HG03520 (cell line): ENCODE data around the gene TEX14.
"Not testable (repeated sequence)": the region's sequence is repeated elsewhere in the genome, so short reads cannot be mapped to it uniquely, and the experiment has no call there.

Source experiments
- ATAC-seq: cut with Tn5 transposase; IDR thresholded peaks from one replicate; pipeline ENCODE4 v1.9.1; 2021; ENCODE audit warnings: mild to moderate bottlenecking, moderate library complexity; ENCODE audit not compliant: unreplicated experiment

Gene TEX14

DNA sequence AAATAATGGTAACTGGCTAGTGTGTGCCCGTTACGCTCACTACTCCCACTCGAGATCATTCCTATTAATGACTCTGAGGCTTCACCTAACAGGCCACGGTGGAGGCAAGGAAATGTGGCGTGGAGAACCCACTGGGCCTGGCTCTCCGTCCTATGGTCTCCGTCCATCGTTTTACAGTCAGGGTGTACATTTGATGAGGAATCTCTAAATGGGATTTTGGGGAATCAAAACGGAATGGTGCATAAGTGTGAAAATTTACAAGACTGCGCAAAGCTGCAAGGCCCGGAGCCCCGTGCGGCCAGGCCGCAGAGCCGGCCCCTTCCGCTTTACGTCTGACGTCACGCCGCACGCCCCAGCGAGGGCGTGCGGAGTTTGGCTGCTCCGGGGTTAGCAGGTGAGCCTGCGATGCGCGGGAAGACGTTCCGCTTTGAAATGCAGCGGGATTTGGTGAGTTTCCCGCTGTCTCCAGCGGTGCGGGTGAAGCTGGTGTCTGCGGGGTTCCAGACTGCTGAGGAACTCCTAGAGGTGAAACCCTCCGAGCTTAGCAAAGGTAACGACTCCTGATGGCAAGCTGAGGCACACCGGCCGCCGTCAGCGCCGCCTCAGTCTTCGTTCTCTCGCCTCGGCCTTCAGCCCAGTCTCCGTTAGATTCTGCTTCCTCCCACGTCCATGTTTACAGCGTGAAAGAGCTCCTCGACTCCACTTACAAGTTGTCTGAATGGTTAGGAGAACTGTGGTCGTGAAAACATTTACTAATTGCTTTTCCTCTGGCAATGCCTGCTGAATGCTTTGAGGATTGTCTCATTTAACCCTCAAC is 602 bp upstream of the TEX14 start, which contains the start of gene RAD51C:
TSS of gene RAD51C (plus strand) at position 364 of the 817 bp plus-strand sequence. CDS start at position 406, 42 bp downstream.
- ATAC-seq: peak; percentile 97

DNA sequence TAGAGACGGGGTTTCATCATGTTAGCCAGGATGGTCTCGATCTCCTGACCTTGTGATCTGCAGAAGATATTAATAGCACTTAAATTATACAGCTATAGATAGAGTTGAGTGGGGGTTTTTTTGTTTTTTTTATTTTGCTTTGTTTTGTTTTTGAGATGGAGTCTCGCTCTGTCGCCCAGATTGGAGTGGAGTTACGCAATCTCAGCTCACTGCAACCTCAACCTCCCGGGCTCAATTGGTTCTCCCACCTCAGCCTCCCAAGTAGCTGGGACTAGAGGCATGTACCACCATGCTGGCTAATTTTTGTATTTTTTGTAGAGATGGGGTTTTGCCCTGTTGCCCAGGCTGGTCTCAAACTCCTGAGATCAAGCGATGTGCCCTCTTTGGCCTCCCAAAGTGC is 1.8 kb downstream of the TEX14 start:
- not testable (repeated sequence) for ATAC-seq

DNA sequence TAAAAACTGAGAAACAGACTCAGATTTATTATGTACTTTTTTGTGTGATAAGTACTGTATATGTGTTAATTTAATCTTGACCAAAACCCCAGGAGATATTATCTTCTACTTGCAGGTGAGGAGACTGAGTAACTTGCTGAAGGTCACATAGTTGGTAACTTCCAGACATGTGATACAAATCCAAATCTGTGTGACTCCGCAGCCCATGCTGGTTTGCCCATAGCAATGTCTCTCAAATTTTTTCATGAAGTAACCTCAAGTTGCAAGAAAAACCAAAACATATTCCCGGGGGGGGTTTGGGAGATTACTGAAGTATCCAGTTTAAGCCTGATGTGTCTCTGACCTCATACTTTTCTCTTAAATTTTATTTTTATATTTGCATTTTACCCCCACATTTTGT is 3.3 kb downstream of the TEX14 start:
- no peak for ATAC-seq

DNA sequence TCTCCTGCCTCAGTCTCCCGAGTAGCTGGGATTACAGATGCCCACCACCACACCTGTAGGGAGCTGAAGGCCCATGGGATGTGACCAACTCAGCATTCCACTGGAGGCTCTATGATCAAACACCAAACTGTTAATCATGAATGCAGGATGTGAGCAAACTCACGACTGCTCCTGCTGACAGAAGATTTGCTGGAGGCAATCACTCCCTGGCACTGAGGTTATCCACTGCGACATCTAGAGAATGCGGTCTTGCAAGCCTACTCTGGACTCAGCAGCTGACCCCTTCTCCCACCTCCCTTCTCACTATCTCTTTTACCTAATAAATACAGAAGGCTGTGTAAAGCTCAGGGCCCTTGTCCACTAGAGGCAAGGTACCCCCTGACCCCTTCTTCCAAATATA is 4.9 kb downstream of the TEX14 start:
- ATAC-seq: no peak

DNA sequence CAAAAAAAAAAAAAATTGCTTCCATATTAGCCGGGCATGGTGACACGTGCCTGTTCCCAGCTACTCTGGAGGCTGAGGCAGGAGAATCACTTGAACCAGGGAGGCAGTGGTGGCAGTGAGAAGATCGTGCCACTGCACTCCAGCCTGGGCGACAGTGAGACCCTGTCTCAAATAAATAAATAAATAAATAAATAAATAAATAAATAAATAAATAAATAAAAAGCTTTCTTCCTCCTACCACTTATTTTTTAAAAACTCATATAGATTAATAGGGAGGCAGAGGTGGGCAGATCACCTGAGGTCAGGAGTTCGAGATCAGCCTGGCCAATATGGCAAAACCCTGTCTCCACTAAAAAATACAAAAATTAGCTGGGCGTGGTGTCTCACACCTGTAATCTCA is 7.4 kb downstream of the TEX14 start:
- not testable (repeated sequence) for ATAC-seq

DNA sequence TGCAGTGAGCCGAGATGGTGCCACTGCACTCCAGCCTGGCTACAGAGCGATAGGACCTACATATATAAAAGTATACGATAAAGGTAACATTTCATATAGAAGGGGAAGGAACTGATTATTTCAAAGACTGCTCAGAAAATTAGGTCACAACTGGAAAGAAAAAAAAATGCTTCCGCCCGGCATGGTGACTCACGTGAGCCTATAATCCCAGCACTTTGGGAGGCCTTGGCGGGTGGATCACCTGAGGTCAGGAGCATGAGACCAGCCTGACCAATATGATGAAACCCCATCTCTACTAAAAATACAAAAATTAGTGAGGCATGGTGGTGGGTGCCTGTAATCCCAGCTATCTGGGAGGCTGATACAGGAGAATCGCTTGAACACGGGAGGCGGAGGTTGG is 7.8 kb downstream of the TEX14 start:
- ATAC-seq: no peak

DNA sequence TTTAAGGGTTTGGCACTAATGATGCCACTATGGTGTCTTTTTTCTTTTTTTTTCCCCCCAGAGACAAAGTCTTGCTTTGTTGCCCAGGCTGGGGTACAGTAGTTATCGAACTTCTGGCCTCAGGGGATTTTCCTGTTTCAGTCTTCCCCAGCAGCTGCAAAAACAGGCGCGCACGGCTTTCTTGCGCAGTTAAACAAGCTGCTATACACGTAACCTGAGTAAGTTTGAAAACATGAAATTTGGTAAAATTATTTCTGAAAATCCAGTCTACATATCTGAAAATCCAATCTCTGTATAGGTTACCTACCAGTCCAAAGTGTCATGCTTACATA is 11.8 kb downstream of the TEX14 start:
- no peak for ATAC-seq

DNA sequence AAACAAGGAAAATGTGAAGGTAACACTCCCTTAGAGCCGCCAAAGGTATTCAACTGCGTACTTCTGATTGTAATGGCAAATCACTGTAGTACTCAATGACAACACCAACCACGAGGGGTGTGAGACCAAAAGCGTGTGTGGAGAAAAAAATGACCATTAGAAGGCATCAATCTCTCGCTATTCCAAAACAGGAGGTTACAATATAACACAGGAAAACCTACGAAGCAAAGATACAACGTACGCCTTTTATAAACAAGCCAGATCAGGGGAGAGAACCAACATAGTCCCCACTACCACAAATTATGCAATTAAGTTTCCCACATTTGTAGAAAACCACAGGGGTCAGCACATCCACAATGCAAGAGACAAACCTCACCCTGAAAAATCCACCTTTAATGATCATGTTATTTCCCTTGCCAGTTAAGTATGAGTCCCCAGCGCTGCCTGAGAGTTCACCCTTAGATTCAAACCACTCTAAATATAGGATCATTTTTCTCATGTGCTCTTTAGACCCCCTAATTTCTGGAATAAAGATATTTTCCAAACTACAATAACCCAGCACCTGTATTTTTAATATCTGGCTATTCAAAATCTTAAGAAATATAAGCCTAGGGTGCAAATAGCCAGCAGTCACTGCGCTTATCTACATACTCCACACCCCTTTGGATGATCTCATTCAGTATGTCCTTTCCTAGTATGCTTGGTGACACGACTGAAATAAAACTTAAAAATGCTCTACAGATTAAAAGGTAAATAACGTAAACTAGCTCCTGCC is 12.4 kb downstream of the TEX14 start:
- no peak for ATAC-seq

DNA sequence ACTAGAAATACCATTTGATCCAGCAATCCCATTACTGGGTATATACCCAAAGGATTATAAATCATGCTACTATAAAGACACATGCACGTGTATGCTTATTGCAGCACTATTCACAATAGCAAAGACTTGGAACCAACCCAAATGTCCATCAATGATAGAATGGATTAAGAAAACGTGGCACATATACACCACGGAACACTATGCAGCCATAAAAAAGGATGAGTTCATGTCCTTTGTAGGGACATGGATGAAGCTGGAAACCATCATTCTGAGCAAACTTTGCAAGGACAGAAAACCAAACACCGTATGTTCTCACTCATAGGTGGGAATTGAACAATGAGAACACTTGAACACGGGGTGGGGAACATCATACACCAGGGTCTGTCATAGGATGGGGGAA is 13.6 kb downstream of the TEX14 start:
- not testable (repeated sequence) for ATAC-seq

DNA sequence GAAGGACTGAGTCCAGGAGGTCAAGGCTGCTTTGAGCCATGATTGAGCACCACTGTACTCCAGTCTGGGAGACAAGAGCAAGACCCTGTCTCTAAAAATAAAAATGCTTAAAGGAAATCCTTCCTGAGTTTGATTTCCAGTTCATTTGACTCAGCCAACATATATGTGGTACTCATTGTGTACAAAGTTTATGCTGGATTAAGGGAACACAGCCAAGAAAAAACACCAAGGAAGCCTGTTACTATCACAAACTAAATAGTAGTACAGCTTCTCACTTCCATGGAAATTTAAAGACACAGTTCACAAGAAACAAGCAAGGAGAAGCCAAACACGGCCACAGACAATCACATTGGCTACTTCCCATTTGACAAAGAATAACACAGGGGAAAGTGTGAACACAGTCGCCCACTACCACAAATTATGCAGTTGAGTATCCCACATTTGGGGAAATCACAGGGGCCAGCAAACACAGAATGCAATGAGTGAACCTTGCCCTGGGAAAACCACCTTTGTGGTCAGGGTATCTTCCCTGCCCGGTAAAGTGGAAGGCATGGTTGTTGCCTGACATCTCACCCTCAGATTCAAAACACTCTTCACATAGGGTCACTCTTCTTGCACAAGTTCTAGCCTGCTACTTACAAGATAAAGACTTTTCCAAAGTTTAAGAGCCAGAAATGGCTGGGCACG is 14.5 kb downstream of the TEX14 start:
- ATAC-seq: no peak

DNA sequence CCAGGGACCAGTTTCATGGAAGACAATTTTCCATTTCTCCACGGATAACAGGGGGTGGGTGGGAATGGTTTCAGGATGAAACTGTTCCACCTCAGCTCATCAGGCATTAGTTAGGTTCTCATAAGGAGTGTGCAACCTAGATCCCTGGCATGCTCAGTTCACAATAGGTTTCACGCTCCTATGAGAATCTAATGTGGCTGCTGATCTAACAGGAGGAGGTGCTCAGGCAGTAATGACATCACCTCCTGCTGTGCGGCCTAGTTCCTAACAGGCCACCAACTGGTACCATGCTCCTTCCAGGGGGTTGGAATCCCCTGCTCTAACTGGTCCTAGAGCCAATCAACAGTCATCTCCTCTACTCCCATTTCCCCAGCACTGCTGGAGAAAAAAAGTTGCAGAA is 19.9 kb downstream of the TEX14 start:
- ATAC-seq: no peak

DNA sequence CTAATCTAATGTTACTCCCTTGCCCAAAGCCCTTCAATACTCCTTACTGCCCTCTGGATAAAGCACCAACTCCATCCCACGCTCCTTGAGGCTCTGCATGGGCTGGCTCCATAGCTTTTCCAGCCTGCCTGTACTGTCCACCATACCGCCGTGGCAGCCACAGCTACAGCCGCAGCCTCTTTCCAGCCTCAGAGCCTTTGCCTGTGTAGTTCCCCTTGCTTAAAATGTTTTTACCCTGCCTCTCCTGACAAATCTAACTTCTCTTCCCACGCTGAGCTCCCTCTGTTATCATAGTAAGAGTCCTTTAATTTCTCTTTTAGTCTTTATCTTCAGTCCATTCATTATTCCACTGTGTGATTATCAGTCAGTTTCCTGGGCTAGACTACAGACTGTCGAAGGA is 22.0 kb downstream of the TEX14 start:
- no peak for ATAC-seq

DNA sequence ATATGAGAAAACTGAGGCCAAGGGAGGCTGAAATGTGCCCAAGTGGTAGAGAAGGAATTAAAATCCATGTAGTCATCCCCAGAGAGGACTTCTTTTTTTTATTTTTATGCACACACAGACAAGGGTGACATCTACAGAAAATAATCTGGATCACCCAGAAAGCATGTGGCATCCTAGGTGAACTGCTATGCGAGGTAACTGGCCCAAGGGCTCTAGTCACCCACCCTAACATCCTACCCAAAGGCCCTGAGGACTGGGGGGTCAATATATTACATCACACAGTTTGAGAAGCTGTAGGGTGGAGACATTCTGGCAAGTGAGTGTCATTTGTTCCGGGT is 23.3 kb downstream of the TEX14 start:
- ATAC-seq: no peak

DNA sequence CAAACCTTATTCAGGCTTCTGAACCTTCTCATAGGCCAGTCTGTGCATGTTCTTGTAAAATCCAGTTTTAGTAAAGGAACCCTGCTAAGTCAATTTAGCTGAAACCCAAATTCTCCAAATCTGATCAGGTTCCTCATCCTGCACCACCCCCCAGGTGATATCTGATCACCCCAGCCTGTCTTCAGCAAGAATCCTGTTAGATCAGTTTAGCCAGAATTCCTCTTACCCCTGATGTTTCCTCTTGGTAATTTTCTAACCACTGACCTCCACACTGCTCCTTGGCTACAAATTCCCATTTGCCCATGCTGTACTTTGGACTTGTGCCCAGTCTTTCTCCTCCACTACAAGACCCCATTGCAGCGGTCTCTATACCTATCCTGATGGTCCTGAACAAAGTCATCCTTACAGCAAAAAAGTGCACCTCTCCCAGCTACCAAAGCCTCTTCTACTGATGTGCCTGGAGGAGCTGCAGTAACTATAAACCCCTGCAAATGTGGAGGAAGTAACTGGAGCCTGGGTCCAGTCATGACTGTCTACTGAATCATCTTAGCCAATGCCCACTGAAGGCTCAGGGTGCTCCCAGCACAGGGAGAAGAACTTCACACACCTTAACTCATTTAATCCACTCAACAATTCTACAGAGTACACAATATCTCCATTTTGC is 23.8 kb downstream of the TEX14 start:
- ATAC-seq: no peak

DNA sequence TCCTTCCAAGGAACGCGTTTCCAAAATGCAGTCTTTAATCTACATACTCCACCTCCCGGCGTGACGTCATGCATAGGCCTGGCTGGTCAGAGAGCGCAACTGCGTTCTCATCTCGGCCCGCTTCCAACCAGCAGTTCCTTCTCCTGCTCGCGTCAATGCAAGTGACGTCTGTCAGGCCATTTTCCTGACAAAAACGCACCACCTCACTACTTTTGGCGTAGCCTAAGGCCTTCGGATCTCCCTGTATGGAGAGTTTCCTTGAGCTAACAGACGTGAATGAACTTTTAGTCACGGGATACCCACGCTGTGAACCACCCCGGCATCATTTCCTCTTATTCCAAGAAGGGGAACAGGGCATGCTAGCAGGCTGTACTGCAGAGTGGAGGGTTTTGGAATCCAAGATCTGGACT is 25.0 kb downstream of the TEX14 start:
- no peak for ATAC-seq

DNA sequence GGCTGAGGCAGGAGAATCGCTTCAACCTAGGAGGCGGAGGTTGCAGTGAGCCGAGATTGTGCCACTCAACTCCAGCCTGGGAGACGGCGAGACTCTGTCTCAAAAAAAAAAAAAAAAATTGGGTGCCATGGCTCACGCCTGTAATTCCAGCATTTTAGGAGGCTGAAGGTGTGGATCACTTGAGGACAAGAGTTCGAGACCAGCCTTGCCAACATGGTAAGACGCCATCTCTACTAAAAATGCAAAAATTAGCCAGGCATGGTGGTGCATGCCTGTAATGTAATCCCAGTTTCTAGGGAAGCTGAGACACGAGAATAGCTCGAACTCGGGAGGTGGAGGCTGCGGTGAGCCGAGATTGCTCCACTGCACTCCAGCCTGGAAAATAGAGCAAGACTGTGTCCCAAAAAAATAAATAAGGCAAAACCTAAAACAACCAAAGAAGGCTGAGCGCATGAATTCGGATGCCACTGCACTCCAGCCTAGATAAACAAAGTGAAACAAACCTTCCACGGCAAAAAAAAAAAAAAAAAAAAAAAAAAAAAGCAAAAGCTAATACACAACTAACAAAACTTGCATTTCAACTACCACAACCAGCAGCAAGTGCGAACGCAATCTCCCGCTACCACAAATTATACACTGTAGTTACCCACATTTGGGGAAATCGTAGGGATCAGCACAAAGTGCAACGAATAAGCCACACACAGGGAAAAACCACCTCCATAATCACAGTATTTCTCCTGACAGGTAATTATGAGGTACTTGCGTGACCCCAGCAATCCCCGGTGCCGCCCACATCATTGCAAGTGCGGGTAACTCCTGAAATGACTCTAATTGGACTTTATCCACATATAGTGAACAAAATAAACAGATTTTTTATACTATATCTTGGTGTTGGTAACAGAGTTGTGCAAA is 25.6 kb downstream of the TEX14 start:
- ATAC-seq: no peak

DNA sequence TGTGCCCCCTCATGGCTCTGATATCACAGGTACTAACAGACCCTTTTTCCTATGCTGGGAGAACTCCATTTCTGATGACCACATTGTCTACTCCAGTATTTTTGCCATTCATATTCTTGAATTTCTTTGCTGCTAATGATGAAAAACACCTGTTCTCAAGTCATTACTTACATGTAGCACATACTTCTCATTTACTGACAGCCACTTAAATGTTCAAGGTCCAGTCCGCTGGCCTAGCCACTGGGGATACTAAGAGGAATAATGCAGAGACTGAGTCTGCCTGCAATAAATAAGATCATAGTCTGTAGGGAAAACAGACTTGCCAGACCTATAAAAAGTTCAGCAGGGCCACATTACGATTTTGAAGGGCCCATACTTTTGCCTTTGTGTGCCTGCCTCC is 27.5 kb downstream of the TEX14 start:
- ATAC-seq: no peak

DNA sequence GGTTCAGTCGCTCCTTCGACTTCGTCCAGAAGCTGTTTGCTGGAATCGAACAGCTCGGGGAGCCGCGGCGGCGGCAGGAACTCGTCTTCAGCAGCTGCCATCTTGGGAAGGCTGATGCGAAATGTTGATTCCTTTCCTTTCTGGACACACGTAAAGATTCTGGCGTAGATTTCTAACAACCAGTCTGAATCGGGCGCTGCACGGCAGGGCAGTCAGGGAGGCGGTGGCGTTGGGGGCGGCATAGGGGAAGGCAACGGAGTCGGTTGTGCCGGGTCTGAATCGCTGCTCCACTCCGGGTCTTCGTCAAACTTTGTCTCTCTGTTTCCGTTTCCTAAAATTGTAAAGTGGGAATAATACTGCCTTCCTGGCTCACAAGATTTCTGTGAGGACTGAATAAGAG is 30.3 kb downstream of the TEX14 start:
- no peak for ATAC-seq

DNA sequence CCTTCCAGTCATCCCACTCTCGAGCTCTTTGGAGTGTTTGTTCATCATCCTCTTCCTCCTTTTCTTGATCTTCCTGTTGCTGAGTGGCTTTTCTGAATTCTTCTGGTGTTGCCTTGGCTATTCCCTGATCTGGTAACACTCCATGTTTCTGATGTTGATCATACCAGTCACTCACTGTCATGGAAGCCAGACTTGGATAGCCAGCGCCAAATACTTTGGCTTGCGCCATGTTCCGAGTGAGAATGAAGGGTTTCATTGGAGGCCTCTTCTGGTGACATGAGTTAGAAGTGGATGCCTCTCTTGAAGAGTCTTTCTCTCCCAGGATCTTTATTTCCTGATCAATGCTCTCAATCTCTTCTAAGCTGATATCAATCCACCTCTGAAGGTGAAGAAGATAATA is 31.2 kb downstream of the TEX14 start:
- no peak for ATAC-seq

DNA sequence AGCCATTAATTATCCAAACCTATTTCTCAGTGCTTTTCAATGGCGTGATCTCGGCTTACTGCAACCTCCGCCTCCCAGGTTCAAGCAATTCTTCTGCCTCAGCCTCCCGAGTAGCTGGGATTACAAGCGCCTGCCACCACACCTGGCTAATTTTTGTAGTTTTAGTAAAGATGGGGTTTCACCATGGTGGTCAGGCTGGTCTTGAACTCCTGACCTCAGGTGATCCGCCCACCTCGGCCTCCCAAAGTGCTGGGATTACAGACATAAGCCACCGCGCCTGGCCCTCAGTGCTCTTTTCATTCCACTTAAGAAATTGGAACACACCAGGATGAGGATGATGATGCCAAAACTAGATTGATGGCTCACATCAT is 32.1 kb downstream of the TEX14 start:
- ATAC-seq: not testable (repeated sequence)
